Measurements from ENCODE around the gene FCMR.

FCMR gene, protein sequence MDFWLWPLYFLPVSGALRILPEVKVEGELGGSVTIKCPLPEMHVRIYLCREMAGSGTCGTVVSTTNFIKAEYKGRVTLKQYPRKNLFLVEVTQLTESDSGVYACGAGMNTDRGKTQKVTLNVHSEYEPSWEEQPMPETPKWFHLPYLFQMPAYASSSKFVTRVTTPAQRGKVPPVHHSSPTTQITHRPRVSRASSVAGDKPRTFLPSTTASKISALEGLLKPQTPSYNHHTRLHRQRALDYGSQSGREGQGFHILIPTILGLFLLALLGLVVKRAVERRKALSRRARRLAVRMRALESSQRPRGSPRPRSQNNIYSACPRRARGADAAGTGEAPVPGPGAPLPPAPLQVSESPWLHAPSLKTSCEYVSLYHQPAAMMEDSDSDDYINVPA

DNA sequence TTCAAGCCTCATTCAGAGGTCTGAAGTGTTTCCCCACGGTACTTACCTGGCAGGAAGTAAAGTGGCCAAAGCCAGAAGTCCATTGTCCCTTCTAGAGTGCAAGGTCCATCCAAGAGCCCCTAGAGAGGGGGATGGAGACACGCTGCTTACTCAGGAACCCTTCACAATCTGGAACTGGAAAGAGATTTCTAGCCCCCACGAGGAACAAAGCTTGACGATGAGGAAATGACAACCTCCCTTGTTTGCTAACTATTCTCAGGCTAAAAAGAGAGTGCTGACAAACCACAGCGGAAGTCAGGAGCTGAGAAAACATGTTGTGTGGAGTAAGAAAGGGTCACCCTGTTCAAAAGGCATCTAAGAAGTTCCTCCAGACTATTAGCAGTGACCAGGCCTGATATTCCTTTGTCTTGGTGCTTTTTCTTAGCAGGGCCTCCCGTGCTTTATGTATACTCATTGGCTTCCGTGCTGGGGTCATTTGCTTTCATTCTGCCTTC, at the start of gene FCMR:
Gene FCMR (minus strand): TSS at position 170 of the 494 bp plus-strand sequence. CDS start 87 bp downstream, at position 83.
- peak; percentile 39 for DNase-seq

DNA sequence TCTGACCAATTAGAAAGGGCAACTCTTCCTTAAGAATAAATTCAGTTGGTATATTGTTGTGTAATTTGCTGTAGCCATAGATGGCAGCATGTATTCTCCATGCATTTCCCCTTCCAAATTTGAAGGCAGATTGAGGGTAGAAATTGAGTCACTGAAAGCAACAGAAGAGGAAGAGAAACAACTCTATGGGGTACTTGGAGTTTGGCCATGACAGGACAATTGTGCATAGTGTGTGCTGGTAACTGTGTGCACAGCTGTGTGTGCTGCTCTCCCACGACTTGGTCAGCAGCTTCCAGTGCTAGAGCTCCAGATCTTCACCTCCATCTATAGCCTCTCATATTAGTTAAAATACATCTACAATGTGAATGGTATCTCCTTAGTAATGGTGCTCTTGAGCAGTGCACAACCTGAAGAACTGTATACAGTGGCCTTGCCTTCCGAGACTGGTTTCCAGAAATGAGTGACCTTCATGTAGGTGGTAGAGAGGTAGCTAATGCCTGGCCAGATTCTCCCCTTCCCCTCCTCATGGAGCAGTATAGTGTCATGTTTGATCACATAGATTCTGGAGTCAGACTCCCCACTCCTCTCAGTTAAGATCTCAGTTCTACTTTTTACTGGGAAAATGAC, 49.4 kb upstream of the FCMR start:
- no peak for DNase-seq

DNA sequence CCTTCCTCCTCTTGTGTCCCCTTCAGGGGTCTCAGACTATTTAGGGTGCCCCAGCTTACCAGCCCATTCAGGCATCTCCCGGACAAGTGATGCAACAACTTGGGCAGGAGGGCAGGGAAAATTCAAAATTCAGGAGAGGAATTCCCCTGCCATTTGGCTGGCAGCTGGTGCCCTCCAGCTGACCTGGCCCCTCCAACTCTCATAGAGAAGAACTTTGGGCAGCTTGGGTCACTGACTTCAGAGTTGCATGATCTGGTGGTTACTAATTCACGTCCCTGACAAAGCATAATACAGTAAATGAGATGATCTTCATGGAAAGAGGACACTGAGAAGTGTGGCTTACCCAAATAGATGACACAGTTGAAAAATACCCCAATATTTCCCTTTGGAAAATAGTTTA, 48.7 kb upstream of the FCMR start, which contains the start of gene FCAMR:
Gene FCAMR (minus strand): TSS at position 15 of the 400 bp plus-strand sequence. CDS start 335 bp downstream, outside the sequence.
- no peak for DNase-seq

DNA sequence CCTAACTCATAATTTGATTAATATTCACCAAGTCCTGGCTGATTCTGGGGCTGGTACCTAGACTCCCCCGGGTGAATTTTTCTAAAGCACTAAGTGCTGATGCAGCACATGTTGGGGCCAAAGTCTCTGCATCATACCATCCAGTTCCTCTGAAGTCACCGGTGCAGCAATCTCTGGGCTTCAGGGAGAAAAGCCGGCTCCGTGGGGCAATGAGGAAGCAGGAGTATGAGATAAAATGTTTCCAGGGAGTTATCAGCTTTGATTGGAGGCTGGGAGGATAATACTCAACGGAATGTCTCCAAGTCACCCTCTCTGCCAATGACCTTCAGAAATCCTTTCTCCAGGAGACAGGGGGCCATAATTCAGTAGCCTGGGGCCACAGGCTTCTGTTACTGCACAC, 47.3 kb upstream of the FCMR start:
- DNase-seq: no peak

DNA sequence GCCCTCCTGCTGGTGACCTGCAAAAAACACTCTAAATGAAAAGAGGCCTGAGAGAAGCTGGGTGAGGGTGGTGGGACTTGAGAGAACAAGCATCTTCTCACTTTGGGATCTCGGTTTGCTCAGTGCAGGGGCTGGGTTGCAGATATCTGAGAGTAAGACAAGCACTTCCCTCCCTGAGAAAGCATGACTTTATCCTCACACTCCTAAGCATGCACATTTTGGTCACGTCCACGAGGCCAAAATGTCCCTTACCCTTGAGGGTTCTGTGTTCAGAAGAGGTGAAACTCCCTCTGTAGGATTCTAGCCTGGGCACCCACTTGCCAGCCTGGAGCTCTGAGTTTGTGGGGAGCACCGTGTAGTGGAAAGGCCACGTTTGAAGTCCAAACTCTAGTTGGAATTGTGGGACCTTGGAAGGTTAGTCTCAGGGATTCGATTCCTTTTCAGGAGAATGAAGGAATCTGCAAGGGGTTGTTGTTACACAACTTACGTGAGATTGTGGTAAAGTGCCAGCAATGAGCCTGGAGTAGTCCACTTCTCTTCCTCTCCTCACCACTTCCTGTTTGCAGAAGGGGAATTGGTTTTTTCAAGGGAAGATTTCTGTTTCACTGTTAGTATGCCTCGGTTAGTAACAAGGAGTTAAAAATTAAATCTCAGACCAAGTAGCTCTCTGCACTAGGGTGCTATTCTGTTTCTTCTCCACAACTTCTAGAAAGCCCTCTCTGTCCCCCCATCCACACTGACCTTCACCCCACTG, 45.5 kb upstream of the FCMR start:
- no peak for DNase-seq

DNA sequence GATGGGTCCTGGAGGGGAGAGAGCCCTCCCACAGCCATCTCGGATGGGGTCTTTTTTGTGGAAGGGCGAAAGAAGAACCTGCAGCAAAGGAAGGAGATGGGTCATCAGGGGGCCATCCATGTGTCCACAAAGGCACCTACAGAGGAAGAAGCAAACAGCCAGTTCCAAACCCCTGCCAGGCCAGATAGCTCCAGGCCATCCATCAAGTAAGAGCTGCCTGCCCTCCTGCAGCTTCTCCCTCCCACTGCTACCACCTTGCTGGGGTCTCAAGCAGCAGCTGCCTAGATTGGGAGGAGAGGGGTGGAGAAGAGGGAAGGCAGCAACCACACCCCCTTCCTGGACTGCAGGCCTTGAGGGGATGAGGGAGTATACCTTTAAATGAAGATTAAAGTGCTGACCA, 44.0 kb upstream of the FCMR start:
- DNase-seq: no peak

DNA sequence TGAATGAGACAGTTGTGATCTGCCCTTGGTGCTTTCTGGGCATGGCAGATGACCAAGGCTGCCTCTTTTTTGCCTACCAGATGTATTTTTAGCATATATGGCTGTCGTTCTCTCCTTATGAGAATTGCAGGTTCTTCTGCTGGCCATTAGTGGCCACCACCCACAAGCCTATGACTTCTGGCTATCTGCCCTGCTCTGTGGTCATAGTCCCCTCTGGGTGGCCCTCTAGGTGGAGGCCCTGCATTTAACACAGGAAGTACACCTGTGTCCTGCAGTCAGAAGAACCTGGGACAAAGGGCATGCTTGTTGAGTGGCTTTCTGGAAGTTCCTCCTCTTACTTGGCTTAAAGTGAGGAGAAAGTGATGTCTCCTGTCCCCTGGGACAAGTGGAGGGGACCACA, 42.0 kb upstream of the FCMR start:
- no peak for DNase-seq

DNA sequence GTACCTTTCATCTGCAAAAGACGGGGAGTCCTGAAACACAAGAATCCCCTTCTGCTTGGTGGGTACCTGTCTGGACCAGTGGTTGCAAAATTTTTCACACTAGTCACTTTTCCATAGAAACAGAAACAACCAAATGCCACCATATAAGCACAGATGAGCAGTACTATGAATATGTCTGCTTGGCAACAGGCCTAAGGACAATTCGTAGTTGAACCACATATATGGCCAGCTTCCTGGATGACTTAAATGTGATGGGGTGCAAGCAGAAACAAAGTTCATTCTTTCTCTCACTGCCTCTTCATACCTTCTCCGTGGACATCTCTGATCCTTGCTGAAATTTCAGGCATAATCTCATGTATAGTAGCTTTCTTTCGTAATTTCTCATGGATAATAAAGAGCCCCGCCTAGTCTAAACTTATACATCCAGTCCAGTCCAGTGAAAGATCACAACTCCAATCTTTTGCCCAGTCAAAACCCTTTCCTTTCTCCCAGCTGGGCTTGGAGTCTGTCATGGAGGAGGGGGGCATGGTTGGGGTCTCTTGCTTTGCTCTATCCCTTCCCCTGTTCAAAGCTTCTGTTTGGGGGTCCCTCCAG, 41.5 kb upstream of the FCMR start:
- DNase-seq: no peak

DNA sequence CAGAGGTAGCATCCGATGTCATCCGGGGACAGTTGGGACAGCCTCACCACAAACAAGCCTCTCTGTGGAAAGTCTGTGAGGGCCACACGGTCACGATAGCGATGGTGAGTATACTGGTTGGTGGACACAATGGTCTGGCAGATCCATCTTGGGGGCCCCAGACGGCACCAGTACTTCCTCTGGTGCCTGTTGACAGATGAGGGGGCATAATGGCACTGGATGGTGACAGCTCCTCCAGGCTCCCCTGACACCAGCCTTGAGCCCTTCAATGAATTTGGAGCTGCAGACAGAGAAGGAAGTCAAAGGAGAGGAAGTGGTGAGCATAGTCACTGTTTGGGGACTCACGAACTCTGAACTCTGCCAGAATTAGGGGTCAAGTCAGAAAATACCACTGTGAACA, 40.5 kb upstream of the FCMR start:
- no peak for DNase-seq

DNA sequence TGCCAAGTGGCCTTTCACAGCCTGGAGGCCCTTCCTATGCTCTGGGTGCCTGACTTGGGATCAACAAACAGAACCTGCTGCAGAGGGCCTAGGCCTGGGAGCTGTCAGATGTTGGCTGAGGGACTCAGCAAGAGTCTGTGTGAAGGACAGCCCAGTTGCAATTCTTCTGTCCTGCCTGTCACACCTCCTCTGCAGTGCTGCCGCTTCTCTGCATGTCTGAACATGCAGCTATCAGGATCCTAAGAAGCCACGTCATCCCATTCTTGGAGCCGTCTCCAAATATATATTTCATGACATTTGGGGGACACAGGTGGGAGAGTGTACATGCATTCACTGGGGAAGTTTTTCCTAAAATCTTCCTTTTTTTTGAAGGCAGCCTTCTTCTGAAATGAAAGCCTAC, 39.9 kb upstream of the FCMR start:
- DNase-seq: no peak

DNA sequence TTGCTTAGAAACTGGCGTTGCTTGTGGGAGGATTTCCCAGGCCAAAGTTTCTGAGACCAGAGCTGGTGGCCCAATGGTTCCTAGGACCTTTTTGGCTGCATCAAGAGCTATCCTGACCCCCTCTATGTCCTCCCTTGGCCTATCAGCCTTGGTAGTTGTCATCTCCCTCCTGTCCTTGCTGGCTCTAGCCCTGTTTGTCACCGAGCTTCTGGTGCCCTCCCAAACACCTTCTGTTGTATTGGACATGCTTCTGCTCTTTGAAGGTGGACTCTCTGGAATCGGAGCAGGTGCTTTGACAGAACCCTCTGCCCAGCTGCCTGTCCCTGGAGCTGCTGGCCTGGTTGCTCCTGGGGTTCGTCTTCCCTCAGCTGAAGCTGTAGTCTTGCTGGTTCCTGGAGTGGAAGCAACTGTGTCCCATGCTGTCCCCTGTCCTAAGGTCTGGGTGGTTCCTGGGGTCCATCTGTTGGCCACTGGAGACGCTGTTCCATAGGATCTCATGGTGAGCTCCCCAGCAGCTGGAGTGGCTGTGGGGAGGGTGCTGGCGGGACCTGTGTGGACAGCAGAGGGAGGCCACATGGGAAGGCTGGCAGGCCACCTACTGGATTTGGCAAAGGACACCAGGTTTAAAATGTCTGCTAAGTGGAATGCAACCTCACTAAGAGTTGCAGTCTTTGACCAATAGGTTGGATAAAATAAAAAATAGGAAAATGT, 39.1 kb upstream of the FCMR start:
- DNase-seq: no peak

DNA sequence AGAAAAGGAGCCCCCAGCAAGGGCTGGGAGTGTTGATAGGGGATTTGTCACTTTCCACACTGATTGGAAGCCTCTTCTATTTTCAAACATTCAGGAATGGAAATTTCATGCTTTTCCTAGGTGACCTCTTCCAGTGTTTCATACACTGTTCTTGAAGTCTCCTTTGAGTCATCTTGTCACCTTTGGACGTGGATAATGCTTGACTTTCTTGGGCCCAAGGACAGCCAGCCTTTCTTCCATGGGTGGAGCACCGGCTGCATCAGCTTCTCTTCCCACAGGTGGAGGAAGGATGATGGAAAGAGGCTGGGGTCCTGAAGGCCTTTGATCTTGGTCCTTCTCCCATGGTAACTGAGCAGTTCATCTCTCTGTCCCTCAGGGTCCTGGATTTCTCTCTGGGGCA, 36.4 kb upstream of the FCMR start:
- DNase-seq: no peak

DNA sequence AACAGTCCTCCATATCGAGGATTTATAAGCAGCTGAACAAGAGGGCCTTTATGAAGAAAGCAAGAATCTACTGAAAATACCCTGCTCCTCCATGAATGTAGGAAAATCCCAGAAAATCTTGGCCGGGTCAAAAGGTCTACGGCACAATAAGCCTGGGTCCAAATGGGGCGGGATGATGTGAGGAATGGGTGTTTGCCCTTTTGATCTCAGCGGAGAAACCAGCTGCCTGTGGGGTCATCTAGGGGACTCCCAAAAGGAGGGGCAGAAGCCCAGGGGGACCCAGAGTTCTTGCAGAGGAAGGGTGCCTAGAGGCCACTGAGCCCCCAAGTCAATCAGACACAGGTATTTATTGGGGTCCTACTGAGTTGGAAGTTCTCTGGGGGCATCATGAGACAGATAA, 35.9 kb upstream of the FCMR start:
- no peak for DNase-seq

DNA sequence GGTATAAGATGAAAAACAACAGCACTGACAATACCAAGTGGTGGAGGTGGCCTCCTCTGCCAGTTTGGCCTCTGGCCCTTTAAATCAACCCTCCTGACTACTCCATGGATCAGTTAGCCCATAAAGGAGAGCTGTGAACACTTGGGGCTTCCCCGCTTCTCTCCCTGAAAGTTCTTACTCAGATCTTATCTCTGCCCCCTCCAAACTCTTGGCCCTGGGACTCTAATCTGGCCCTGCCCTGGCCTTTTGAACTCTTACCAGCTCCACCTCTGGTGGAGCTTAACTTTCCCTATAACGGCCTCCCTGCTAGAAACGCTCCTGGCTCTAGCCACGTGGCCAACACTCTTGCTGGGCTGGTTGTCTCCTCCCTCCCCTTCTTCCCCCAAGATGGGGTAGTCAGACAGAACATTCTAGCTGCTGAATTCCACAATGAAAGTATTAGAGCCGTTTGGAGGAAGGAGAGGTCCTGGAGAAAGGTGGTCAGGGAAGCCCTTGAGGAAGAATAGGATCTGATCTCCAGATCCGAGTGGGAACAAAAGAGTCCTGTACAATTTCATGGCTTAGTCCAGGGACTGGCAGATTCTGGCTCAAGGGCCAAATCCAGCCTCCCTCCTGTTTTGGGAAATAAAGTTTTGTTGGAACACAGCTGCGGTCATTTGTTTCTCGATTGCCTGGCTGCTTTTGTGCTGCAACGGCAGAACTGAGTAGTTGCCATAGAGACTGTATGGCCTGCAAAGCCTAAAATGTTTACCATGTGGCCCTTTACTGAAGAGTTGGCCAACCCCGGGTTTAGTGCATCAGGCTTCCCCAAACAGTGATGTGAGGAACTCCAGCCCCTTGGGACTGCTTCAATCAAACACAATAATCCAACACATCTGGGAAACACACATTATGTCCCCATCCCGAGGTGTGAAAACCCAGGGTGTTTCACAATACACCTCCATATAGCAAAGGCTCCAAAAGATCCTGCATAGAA, 34.0 kb upstream of the FCMR start:
- DNase-seq: no peak

DNA sequence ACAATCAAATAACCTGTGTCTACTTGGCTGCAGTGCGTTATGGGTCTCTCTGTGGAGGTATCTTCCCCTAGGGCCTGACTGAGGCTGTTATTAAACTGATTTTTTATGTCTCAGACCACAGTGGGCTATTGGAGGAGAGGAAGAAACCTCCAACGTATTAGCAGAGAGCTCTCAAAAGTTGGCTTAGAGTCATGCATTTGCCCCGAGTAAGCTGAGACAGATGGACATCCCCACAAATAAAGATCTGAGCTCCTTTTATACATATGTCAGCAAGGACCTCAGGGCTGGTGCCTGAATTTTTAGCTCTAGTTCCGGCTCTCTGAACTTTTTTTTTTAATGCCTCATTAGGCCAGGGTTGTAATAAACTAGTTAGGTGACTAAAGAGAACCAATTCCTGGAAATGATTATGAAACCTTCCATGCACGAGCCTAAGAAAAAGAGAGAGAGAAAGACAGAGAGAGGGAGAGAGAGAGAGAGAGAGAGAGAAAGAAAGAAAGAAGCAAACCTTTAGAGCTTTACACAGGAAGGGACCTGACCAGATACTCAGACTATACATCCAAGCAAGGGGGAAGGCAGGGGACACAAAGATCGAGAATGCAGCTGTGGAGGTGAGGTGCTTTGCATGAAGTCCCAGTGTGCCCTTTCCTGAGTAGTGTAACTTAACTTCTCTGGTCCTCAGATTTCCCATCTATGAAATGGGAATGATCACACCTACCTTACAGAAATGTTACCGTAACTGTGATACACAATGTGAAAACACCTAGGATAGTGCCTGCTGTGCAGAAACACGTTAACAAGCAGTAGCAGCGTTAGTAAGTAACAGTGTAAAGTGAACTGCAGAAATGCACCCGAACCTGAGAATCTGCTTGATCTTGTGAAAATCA, 33.0 kb upstream of the FCMR start:
- DNase-seq: no peak

DNA sequence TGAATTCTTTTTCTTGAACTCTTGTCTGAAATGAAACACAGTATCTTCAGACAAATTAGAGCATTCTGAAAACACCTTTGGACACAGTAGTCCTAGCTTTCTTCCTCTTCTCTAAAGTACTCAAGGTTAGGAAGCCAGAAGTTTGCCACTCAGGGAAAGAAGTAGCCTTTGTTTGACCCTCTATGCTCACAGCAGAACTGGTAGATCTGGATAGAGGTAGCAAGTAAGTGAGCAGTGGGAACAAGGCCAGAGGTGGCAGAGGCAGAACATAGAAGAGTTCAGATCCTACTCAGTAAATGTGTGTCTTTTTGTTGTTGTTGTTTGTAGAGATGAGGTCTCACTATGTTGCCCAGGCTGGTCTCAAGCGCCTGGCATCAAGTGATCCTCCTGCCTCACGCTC, 31.9 kb upstream of the FCMR start:
- DNase-seq: no peak

DNA sequence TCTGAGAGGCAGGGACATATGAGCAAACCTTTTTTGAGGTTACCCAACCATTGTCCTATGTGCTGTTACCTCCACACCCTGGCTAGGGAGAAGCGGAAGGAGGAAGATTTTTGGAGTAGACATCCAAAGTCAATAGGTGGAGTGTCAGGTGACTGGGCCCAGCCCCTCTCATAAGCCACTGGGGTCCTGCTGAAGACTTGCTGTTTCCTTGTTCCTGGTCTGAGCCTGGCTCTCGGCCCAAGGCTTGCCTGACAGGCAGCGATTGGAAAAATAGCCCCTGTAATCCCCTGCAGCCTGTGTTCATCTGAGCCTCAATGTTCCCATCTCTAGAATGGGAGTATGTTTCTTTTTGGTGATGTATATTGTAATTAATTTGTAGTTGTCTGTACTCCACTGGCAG, 31.4 kb upstream of the FCMR start:
- no peak for DNase-seq

DNA sequence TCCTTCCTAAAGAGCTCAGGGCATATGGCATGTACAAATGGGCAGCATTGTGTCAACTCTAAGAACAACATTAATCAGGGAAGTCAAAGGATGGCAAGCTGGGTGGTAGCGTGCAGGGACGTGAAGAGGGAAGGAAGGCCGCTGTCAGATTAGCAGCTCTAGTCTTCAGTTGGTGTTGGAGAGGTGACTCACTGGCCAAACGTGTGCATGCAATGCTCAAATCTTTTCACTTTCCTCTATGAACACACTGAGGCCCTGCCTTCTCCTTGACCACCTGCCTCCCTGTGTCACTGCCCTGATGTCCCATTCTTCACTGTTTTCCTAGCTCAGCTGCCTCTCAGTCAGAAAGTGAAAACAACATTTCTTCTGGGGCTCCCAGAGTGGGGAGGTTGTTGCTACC, 30.4 kb upstream of the FCMR start:
- no peak for DNase-seq

DNA sequence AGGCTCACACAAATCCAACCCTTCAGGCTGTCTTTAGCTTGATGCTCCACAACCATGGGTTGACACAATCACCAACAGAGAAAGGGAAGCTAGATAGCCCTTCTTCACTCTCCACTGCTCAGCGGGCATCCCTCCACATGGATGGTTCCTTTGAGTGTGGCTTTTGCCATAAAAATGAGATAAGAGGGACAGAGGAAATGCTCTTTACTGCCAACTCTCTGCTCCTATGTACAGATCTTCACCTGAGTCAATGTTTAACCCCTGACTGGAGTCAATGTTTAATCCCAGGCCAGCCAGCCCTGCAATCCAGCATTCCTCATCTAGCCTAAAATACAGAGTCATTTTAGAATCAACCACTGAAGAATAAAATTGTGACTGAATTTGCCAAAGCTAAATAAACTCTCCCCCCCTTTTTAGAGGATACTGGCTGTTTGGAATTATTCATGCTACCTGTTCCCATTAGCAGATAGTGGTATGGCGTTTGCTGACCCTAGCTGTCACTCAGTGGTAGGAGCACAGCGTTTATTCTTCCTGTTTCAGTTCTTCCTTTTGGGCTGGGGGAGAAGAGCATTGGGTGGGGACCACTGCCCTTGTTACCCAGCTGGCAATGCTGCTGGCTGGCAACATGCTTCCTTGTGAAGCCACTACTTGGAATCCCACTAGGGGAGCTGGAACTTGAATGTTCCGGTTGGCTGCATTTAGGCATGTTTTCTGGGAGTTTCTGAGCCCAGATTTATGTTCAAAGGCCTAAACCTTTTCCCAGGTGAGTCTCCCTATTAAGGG, 29.8 kb upstream of the FCMR start:
- no peak for DNase-seq
